ENCODE measurements around the gene STC2.
A peak's percentile ranks its signal among the peaks of the same experiment; 100 is the strongest.
"Not testable (repeated sequence)": the region's sequence is repeated elsewhere in the genome, so short reads cannot be mapped to it uniquely, and the experiment has no call there.

STC2 gene

DNA sequence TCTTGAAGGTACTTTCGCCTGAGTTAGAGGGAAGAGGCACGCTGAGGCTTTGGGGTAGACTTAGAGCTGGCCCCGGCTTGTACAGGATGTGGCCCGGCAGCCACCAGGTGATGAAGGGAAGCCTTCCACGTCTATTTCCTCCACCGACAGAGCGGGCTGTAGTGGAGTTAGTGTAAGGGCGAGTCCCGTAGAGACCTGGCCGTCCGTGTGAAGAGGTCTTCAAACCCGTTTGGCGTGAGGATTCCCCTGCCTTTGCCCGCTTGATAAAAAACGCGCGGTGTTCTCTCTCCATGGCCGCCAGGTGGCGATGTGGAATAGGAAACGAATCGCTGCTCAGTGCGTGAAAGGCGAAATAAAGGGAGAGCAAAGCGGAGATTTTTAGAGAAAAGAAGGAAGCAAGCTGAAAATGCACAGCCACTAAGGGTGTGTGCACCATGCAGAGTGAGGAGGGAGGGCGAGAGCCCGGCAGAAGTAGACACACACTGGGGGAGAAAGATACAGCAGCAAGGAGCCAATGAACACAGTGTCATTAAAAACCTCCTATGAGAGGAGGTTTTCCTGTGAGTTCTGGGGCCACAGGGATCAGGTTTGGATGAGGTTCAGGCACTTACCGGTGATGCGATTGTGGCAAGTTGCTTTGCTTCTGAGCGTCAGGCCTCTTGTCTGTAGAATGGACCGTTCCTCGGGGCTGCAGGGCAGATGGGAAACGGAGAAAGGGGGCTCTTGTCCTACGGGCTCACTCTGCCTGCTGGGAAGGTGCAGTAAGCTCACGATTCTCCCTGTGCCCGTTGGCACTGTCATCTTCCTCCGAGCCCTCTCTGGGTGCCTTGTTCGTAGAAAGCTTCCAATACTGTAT, 34.2 kb downstream of the STC2 start:
- peak; percentile 72 for DNase-seq

DNA sequence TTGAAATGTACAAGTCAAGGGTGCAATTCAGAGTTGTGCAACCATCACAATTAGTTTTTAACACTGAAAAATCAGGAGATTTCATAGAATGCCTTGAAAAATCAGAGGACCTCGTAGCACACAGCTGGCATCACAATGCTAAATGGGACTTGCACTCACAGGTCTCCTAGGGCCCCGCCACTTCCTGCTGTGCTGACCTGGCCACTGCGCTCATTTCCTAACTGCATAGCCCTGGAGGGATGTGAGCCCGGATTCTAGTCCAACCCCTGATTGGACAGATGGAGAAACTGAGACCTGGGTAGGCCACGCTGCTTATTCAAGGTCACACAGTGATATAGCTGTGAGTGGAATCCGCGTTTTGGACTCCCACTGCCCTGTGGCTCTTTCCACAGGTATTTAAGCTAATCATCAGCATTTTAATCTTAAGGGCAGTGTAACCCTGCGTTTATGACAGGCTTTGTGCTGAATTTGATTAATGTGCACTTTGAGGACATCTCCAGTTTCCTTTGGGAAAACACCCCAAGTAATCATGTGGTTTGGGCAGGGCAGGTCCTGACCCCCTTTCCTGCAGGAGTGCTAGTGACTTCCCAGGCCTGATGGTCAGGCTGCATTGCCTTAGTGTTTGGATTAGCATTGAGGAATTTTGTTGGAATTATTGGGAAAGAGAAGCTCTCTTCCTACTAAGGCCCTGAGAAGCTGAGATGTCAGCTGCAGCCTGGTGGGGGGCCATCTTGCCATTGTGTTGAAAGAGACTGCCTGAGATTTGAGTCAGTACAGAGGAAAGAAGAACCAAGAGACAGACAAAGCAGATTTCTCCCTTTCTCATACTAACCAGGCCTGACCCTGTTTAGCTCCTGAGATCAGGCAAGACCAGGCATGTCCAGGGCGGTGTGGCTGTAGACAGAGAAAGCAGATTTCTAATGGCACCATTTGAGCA, 36.2 kb downstream of the STC2 start:
- DNase-seq = no peak

DNA sequence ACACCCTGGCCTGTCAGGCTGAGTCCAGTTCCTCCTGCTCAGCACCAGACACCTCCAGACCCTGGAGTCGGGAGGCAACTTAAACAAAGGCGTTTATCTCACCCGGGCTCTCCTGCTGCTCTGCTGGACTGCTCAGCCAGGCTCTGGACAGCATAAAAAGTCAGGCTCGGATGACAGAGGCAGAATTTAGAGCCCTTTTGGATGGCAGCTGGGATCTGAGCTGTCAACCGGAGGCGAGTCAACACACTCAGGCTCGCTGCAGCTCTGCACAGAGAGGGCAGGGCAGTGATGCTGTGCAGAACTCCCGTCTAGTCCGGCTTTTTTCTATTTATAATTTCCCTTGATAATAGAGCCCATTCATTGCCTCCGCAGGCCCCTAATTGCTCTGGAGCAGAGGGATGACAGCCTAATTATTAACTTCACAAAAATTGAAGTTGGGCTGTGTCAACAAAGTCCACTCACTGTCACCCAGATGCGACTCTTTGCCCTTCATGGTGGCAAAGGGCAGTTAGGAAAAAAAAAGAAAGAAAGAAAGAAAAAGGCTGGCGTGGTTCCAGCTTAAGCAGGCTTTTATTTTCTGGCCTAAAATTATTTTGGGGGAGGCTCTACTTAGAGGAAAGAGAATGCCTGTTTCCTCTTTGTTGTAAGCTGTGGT, 37.6 kb downstream of the STC2 start:
- no peak for DNase-seq

DNA sequence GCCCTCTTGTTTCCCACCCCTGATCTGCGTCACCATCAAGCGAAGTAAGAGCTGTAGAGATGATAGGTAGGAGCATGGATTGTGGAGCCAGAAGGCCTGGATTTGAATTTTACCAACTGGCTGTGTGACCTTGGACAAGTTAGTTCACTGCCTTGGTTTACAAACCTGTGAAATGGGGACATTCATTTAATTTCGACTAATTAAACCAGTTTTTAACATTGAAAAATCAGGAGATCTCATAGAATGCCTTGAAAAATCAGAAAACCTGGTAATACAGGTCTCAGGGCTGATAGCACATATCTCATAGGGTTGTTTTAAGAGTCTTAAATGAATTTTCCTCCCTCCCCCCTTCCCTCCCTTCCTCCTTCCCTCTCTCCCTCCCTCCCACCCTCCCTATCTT, 38.8 kb downstream of the STC2 start:
- no peak for DNase-seq

DNA sequence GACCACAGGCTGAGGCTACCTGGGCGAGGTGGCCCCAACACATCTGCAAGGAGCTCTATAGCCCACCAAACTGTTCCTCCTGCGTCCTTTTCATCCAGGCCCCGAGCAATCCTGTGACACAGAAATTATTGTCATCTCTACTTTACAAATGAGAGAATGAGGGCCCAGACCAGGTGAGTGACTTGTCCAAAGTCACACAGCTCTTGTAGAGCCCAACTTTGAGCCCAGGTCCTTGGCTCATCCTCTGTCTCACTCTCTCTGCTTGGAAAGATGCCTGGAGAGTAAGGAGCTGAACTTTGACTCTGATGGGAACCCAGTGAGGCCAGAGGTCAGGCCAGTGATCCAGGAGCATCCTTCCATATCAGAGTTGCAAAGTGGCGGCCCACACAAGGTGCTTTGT, 39.6 kb downstream of the STC2 start:
- DNase-seq = no peak

DNA sequence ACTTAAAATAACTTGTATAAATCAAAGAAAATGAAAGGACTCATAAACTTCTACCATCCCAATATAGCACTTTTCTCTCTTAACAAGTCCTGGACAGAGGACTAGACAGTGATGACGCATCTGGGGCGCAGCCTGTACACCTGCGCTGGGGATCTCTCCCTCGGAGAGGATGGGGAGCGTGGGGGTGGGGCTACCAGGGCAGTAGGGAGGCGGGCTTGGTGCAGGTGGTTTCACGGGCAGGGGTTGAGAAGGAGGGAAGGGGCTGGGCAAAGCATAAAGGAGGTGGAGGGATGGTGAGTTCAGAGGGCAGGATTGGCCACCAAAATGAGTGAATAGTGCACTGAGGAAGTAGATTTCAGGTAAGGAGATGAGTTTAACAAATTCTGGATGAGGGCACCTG, 41.1 kb downstream of the STC2 start:
- DNase-seq = no peak

DNA sequence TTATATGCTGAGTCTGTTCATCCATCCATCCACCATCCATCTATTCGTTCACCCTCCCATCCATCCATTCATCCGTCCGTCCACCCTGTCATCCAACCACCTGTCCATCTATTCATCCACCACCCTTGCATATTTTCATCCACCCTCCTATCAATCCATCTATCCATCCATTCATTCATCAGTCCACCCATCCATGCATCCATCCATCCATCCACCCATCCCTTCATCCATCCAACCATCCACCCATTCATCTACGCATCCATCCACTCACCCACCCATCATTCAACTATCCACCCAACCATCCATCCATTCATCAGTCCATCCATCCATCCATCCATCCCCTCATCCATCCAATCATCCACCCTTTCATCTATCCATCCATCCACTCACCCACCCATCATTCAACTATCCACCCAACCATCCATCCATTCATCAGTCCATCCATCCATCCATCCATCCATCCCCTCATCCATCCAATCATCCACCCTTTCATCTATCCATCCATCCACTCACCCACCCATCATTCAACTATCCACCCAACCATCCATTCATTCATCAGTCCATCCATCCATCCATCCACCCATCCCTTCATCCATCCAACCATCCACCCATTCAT, 43.8 kb downstream of the STC2 start:
- DNase-seq = not testable (repeated sequence)

DNA sequence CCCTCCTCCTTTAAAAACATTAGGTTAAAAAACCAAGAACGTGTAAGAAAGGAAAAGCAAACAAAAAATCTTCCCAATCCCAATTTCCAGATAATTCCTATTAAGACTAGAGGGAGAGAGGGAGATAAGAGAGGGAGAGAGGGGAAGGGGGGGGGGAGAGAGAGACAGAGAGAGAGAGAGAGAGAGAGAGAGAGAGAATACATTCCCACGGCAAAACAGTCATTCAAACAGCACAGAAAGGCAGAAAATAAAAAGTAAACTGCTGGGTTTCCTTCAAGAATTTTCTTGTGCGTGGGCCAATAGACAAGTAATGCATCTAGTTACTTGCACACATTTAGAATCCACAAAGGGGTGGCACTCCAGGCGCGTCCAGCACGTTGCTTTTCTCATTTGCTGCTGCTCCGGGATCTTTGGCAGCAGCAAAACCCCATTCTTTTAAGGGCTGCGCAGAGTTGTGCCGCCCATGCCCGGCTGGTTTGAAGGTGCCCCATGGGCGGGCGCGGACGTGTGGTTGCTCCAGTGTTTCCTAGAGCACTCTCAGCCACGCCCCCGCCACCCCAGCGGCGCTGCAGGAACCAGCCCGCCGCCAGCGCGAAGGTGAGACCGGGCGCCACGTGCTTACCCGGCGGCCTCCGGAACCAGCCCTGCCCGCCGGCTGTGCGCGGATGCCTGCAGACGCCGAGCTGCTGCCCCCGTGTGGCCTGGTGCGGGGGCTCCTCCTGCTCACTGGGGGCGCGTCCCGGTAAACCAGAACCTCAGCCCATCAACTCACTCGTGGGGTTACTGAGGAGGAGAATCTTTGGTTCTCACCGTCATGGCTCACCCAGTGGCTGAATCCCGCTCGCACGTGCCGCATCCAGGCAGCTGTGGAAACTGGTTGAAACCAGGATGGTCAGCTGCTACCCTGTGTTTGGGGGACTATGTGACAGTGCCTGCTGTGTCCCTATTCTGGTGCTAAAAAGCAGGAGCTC, 44.6 kb downstream of the STC2 start:
- DNase-seq = peak; percentile 81

DNA sequence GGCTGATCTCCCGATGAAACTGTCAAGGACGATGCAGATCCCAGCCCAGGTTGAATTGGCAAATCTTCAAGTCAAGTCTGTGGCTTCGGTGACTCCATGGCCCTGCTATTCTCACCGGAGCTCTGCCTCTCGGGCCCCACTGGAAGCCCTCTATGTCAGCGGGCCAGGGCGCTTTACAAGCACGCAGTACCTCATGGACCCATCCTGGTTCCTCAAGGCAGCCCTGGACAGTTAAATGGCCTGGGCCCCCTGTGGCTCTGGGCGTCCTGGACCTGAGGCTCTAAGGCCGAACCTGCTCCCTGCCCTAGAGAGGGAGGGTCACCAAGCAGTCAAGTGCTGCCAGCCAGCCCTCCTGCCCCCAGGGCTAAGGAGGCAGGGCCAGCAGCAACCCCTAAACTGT, 45.3 kb downstream of the STC2 start:
- no peak for DNase-seq

DNA sequence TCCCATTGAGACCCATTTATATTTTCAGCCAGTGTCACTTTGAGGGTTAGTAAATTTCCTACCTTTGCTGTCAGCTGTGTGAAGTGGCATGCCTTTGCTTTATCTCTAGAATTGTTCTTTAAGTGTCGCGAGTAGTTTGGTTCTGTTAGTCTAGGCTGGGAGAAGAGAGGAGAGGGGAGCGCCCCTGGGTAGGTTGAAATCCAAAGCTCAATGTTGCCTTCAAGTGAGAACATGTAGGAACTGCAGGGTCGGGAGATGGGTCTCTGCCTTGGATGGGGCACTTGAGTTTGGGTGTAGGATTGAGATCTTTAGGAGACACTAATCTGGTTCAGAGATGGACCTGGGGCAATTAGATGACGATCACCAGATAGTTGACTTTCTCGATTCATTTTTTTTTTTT, 46.3 kb downstream of the STC2 start:
- DNase-seq = no peak

DNA sequence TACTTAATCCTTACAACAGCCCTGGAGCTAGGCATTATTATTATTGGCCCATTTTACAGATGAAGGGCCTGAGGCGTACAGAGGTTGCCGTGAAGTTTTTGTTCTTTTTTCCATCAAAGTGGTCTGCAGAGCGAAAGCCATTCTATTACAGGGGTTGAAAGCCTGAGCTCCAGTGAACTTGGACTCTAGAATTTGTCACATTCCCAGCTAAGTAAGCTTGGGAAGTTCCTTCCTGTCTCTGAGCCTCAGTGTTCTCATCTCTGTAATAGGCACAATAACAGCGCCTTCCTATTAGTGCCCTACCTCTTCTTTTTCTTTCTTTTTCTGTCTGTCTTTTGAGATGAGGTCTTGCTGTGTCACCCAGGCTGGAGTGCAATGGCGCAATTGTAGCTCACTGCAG, 49.0 kb downstream of the STC2 start:
- no peak for DNase-seq

DNA sequence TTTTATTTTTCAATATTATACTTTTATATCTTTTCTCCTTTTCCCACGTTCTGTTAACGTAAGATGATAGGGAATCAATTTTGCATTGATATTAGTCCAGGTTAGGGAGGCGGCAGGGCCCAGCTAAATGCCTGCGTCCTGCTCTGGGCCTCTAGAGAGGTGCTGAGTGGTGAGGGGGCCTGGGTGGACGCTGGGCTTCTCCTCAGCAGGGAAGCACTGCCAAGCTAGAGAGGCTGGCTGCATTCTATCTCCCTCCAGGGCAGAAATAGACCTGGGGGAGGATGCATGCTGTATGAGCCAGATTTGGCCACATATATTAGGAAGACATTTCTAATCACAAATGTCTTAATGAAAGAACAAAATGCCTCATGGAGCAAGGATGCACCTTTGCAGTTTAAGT, 49.6 kb downstream of the STC2 start:
- DNase-seq = no peak

DNA sequence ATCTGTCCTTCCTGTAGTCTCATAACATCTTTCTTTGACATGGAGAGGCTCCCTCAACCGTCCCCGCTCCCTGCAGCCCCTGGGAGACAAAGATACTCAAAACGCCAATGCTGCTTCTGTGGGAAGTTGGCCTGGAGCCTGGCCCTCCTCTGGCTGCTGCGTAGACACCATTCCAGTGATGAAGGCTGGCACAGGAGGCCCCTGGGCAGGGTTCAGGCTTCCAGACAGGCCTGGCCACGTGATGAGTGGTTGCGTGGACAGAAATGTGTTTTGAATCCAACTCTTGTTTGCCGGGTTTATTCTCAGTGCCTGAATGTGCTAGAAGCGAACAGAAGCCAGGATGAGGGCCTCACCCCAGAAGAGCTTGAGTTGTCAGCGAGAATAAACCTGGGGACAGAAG, 50.0 kb downstream of the STC2 start:
- DNase-seq = no peak

DNA sequence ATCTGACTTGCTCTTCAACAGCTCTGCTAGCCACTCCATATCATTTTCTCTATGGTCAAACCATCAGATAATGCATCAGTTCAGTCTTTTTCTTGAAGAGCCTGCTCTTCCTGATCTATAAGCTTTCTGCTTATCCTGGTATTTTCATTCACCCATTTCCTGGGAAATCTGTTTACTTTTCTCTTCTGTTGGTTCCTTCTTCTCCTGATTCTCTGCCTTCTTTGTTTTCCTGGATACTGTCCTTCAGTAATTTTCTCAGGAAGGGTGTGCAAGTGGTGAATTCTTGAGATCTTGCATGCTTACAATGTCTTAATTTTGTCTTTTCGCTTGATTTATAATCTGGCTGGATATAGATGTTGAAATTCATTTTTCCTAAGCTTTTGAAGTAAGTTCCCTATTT, 53.4 kb downstream of the STC2 start:
- DNase-seq = no peak

DNA sequence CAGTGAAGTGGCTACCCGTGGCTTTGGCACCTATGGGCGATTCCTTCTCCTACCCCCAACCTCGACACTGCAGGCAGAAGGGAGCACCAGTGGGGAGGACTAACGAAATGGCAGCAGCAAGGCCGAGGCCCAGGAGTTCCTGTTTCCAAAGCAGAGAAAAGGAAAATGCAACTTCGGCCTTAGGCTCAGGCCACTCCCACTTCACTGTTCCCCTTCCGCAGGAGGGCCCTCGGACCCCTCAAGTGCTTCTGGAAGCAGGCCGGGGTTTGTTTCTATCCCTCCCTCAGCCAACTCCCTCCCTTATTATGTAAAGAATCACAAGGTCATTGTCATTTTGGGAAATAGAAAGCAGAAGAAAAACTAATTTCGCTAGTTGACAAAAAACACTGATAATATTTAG, 56.8 kb downstream of the STC2 start:
- DNase-seq = no peak

DNA sequence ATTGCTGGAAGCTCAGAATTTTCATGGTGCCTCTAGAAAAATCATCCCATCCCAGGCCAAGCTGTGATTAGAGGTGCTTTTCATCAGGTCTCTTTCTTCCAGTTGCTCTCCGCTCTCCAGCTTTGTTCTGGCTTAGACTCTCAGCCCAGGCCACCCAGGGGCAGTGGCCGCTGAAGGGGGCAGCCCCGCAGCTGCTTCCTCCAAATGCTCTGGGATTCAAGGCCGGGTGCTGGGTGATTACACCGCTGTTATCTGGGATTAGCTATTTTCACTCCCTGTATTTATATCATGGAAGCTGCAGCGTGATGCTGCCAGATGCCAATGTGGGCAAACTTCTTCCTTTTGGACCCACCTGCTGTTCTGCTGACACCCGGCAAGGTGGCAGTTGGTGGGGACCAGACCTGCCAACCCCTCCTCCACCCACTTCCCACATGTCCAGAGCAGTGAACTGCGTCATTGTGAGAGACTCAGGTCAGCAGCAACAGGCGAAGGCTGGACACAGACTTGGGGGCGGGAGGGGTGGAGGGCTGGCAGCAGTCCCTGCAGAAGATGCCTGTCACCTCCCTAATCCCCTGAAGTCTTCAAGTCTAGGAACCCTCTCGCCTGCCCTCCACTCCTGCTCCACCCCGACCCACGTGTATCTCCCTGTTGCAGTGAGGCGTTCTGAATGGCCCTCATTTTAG, 59.3 kb downstream of the STC2 start:
- no peak for DNase-seq

DNA sequence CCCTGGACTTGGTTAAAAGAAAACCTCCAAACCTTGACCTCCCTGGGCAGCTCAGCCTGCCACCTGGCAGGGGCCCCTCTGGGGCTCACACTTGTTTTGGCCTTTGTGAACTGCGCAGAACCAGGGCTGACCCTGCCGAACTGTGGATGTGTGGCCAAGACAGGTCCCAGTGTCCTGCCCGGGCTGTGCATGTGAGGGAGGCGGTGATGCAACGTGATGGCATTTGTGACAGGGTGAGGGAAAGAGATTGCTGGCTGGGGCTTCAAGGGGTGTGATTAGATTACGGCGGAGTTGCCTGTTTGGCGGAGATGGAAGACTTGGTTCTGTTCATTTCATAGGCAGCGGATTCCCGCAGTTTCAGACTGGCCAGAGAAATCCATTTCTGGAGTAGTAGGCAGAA, 62.8 kb downstream of the STC2 start:
- no peak for DNase-seq
